GM12864 (cell line): ENCODE data around the gene DRGX.

ENCODE experiments used
- DNase-seq: peaks from one replicate; pipeline ENCODE4 v3.0.0-alpha.2; 2011; ENCODE audit warnings: low read depth
- H3K4me3 ChIP-seq: 2 replicates; pipeline ENCODE4 v1.5.1; 2011; ENCODE audit warnings: mild to moderate bottlenecking, low read depth, low read length, control low read depth
- CTCF ChIP-seq: IDR thresholded peaks from 2 replicates; pipeline ENCODE4 v1.5.1; 2011; ENCODE audit warnings: low read depth, mild to moderate bottlenecking, moderate library complexity, low read length, control low read depth, inconsistent platforms; ENCODE audit errors: missing control alignments

The DRGX gene

GRCh38 chr10:49329146-49329505 lies 66.8 kb downstream of the DRGX start:
- TF ChIP-seq CTCF, result no peak
- DNase-seq, result no peak
- H3K4me3 ChIP-seq, result no peak overlapping the region

DNA sequence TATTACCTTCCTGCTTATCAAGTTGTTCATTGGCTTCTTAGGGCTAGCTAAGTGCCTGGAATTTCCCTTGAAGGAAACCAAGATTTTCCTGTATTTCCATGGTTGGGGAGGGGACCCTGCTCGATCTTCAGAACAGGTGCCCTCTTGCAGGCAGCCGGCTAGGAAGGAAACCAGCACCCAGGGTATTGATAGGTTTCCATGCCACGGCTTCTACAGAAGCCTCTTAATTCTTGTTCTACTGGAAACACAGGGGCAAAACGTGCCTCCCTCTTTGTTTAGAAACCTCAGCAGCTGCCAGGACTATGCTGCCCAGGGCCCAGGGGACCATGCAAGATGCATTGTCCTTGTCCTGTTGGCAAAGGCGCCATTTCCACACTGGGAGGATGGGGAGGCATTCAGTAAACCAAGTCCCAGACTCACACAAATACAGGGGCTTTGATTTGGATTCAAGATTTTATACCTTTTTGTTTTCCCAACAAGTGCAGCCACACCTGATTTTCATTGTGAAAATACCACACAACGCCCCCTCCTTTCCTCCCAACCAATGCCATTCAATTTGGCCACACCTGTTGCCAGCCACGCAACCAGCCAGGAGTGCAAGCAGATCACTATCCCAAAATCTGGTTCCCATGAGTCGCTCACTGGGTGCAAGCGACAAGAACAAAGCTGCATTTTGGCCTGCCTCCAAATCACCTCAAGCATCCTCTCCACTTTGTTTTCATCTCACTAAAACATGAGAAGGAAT lies 67.3 kb downstream of the DRGX start:
- no peak for DNase-seq
- no peak for TF ChIP-seq CTCF
- H3K4me3 ChIP-seq, result no peak overlapping the region

DNA sequence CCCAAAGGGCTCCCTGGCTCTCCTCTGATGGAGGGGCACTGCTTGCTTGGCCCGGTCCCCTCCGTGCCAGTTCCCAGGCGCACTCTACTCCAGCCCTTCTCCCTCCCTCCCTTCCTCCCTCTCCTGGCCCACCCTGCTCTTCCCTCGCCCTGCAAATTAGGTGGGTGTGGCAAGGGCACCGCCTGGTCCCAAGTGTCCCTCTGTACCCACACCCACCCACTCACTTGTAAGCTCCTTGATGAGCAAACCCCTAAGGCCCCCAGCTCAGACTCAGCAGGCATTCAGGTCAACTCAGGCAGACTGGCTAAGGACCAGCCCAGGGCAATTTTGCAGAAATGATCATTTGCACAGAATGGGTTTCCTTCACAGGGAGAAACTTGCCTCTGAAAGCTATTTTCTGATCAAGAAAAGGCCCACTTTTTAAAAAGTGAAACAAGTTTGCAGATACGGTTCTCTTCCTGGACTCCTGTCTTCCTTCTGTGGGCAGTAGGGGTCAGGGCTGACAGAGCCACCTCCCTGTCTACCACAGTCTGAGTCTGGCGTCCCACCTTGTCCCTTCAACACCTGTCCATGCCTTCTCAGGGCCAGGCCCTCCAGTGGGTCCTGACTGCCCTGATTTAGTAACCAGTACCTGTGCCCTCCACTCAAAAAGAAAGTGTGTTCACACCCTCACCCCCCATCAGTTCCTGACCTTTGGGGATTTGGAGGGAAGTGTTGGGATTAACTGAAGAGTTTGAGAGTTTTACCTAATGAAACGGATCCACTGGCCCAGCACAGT lies 68.7 kb downstream of the DRGX start:
- no peak for DNase-seq
- no peak overlapping the region for H3K4me3 ChIP-seq
- TF ChIP-seq CTCF, result no peak

DNA sequence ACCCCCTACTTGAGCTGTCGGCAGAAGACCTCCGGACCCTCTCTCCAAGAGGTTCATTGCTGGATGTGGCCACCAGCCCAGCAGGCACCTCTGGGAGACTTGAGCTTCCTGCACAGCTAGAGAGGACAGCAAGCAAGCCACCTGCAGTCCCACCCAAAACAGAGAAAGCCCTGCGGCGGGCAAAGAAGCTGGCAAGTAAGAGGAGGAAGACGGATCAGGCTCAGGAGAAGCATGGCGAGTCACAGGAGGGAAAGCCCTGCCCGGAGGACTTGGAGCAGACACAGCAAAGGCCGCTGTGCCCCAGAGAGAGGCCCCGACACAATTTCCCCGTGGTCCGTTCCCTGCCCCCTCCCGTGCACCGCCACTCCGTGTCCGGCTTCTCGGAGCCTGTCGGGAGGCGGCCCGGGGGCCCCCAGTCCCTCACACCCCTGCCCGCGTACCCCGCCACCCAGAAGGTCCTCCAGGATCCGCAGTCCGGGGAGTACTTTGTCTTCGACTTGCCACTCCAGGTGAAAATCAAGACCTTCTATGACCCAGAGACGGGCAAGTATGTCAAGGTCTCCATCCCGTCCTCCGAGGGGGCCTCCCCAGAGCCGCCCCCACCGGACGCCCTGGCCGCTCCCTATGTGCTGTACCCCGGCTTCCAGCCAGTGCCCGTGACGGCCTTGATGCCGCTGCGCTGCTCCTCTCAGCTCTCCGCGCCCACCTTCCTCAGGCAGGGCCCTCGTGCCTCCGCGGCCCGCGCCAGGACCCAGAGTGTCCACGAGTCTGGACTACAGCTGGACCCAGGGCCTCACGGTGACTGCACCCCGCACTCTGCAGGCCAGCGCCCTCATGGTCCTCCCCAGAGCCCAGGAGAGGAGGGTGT lies 69.7 kb downstream of the DRGX start:
- TF ChIP-seq CTCF, result no peak
- DNase-seq, result no peak
- H3K4me3 ChIP-seq, result no peak overlapping the region

- no peak for DNase-seq
- no peak overlapping the region for H3K4me3 ChIP-seq
- TF ChIP-seq CTCF, result no peak
These were observed 70.6 kb downstream of the DRGX start for GRCh38 chr10:49325131-49325915.

DNA sequence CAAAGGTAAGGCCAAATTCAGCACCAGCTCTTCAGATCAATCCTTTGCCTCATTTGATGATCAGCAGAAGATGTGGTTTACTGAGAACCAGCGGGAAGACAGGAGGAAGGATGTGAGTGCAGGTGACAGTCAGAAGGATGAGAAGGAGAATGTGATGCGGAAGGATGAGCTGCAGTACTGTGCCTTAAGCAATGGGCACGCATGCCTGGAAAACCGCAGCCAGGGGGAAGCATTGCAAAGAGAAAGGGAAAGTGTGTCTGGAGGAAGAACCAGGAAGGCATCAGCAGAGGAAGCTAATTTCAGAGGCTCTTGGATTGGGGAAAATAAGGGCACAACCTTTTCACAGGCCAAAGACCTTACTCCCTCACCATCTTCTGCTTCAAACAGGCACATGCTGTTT lies 71.2 kb downstream of the DRGX start:
- no peak for TF ChIP-seq CTCF
- no peak overlapping the region for H3K4me3 ChIP-seq
- DNase-seq, result no peak
